ENCODE results near the gene WDR36.

- TF ChIP-seq CHD2 (IDR thresholded peaks at IDR 0.05; ENCODE audit: low read length, partially characterized antibody) (no peak), TAF1 (IDR thresholded peaks at IDR 0.05; ENCODE audit: borderline replicate concordance, low read depth, low read length) (no peak), CTCF (IDR thresholded peaks at IDR 0.05) (no peak), NRF1 (IDR thresholded peaks at IDR 0.05; ENCODE audit: low read depth, low read length) (no peak), POLR2AphosphoS5 (IDR thresholded peaks at IDR 0.05; ENCODE audit: low read depth, low read length) (no peak)
These were observed 40.7 kb downstream of the WDR36 start for GRCh38 chr5:111132731-111133435.

Measured in SK-N-SH (cell line).